Measurements from ENCODE around the gene CFAP119. TPM values are rescaled to one million over a fixed set of nuclear protein-coding genes. Genes with fewer than 3 reads are reported as not detected.

The CFAP119 gene
- total RNA-seq, 2 donors from 2014 or later, result 0.27 to 1.2 TPM

GRCh38 chr16:30767767-30768465 is 6.1 kb upstream of the CFAP119 start:
- Histone ChIP-seq H3K9me3 (no peaks in the 10 kb centered on the region), H3K4me1 (ENCODE audit: control insufficient read depth in 1 of 2, low read depth in 2 of 2) (peaks cover 9 to 13% of the 10 kb centered on the region in 2 donors), H3K27me3 (replicated peaks; ENCODE audit: insufficient read depth) (no peaks in the 10 kb centered on the region), H3K4me3 (no peak overlapping the region), H3K27ac (no peak overlapping the region), H3K36me3 (peaks cover 84% of the 10 kb centered on the region)
- no peak for DNase-seq (ENCODE audit: low spot score)
- no peak for ATAC-seq (ENCODE audit: insufficient number of reproducible peaks, low FRiP score, low read depth)
- TF ChIP-seq CTCF (IDR thresholded peaks at IDR 0.05), result no peak

GRCh38 chr16:30766933-30767284 is 5.0 kb upstream of the CFAP119 start:
- Histone ChIP-seq H3K27ac (no peak overlapping the region), H3K36me3 (peaks cover 75% of the 10 kb centered on the region), H3K4me3 (no peak overlapping the region), H3K4me1 (ENCODE audit: control insufficient read depth in 1 of 2, low read depth in 2 of 2) (peaks cover 12 to 17% of the 10 kb centered on the region in 2 donors), H3K9me3 (no peaks in the 10 kb centered on the region), H3K27me3 (replicated peaks; ENCODE audit: insufficient read depth) (no peaks in the 10 kb centered on the region)
- no peak for TF ChIP-seq CTCF (IDR thresholded peaks at IDR 0.05)
- no peak for DNase-seq (ENCODE audit: low spot score)
- no peak for ATAC-seq (ENCODE audit: insufficient number of reproducible peaks, low FRiP score, low read depth)

GRCh38 chr16:30766206-30766932 is 4.5 kb upstream of the CFAP119 start:
- Histone ChIP-seq H3K27ac (no peak overlapping the region), H3K36me3 (peaks cover 69% of the 10 kb centered on the region), H3K27me3 (replicated peaks; ENCODE audit: insufficient read depth) (no peaks in the 10 kb centered on the region), H3K9me3 (no peaks in the 10 kb centered on the region), H3K4me1 (ENCODE audit: control insufficient read depth in 1 of 2, low read depth in 2 of 2) (peaks cover 12 to 18% of the 10 kb centered on the region in 2 donors), H3K4me3 (no peak overlapping the region)
- ATAC-seq (ENCODE audit: insufficient number of reproducible peaks, low FRiP score, low read depth) (no peak), DNase-seq (ENCODE audit: low spot score) (no peak)
- TF ChIP-seq CTCF (IDR thresholded peaks at IDR 0.05), result no peak

- DNase-seq (ENCODE audit: low spot score) (no peak), ATAC-seq (ENCODE audit: insufficient number of reproducible peaks, low FRiP score, low read depth) (no peak)
- H3K36me3 ChIP-seq, result peaks cover 58% of the 10 kb centered on the region
Measured at GRCh38 chr16:30764816-30765465, 3.1 kb upstream of the CFAP119 start.

More at GRCh38 chr16:30764816-30765465, 3.1 kb upstream of the CFAP119 start:
- Histone ChIP-seq H3K4me3 (no peak overlapping the region), H3K27me3 (replicated peaks; ENCODE audit: insufficient read depth) (no peaks in the 10 kb centered on the region), H3K9me3 (no peaks in the 10 kb centered on the region), H3K4me1 (ENCODE audit: control insufficient read depth in 1 of 2, low read depth in 2 of 2) (peaks cover 12 to 26% of the 10 kb centered on the region in 2 donors), H3K27ac (no peak overlapping the region)
- TF ChIP-seq CTCF (IDR thresholded peaks at IDR 0.05), result no peak
